CD14-positive monocyte (primary cell): Measurements from ENCODE around the gene OSTC. TPM values are rescaled to one million over a fixed set of nuclear protein-coding genes. Genes with fewer than 3 reads are reported as not detected.

Source experiments
- DNase-seq, 3 donors: peaks; one replicate each; pipeline ENCODE4 v3.0.0-alpha.2; 2011 to 2022
- H2AFZ ChIP-seq: 2 replicates; pipeline ENCODE4 v1.6.0; 2012; ENCODE audit warnings: mild to moderate bottlenecking, low read depth, low read length, inconsistent platforms; ENCODE audit not compliant: insufficient read depth, poor library complexity, severe bottlenecking
- H3K27ac ChIP-seq, 2 donors: 1 replicate in 1 of 2; 2 replicates in 1 of 2; pipeline ENCODE4 v1.5.1; 2012 to 2013; ENCODE audit warnings: low read length in 2 of 2, control low read depth in 1 of 2, inconsistent platforms in 1 of 2, low read depth in 1 of 2, mild to moderate bottlenecking in 1 of 2
- H3K27me3 ChIP-seq, 2 donors: one replicate each; pipeline versions ENCODE4 v1.6.0 to v1.6.1; 2011 to 2013; ENCODE audit warnings: low read length in 2 of 2; ENCODE audit not compliant: control insufficient read depth in 2 of 2, insufficient read depth in 2 of 2
- H3K36me3 ChIP-seq, 2 donors: replicated peaks in 1 of 2; 1 replicate in 1 of 2; 2 replicates in 1 of 2; pipeline versions ENCODE4 v1.5.1 to v1.6.1; 2012 to 2013; ENCODE audit warnings: low read length in 2 of 2, control low read depth in 1 of 2, inconsistent platforms in 1 of 2, mild to moderate bottlenecking in 1 of 2; ENCODE audit not compliant: insufficient read depth in 2 of 2, control insufficient read depth in 1 of 2
- H3K4me1 ChIP-seq, 2 donors: 1 replicate in 1 of 2; 2 replicates in 1 of 2; pipeline versions ENCODE4 v1.5.1 to v1.6.1; 2012 to 2013; ENCODE audit warnings: low read length in 2 of 2, control low read depth in 1 of 2, inconsistent platforms in 1 of 2, mild to moderate bottlenecking in 1 of 2, moderate library complexity in 1 of 2; ENCODE audit not compliant: insufficient read depth in 2 of 2, control insufficient read depth in 1 of 2
- H3K4me2 ChIP-seq: replicated peaks from 2 replicates; pipeline ENCODE3; 2012; ENCODE audit warnings: low read length, moderate library complexity, mild to moderate bottlenecking; ENCODE audit not compliant: poor library complexity, severe bottlenecking; ENCODE audit errors: extremely low read depth
- H3K4me3 ChIP-seq, 3 experiments: fragments of 200-600 bp in 1 of 3; sonication (generic) in 1 of 3; replicated peaks in 1 of 3; 1 replicate in 2 of 3; 2 replicates in 1 of 3; pipeline ENCODE4 v1.5.1; 2011 to 2013; ENCODE audit warnings: low read length in 3 of 3, mild to moderate bottlenecking in 3 of 3, control low read depth in 2 of 3, low read depth in 2 of 3, inconsistent platforms in 1 of 3, moderate library complexity in 1 of 3
- H3K79me2 ChIP-seq: 2 replicates; pipeline ENCODE4 v1.6.0; 2012; ENCODE audit warnings: mild to moderate bottlenecking, control low read depth, inconsistent platforms, low read length, moderate library complexity; ENCODE audit not compliant: insufficient read depth
- H3K9ac ChIP-seq: 2 replicates; pipeline ENCODE4 v1.6.0; 2017; ENCODE audit warnings: low read length, mild to moderate bottlenecking; ENCODE audit not compliant: insufficient read depth, poor library complexity, severe bottlenecking
- H3K9me3 ChIP-seq, 2 donors: replicated peaks in 1 of 2; 1 replicate in 1 of 2; 2 replicates in 1 of 2; pipeline versions ENCODE4 v1.5.1 to v1.6.1; 2012 to 2013; ENCODE audit warnings: low read length in 2 of 2, control low read depth in 1 of 2; ENCODE audit not compliant: control insufficient read depth in 1 of 2, insufficient read depth in 1 of 2
- H4K20me1 ChIP-seq: 2 replicates; pipeline ENCODE4 v1.6.0; 2012; ENCODE audit warnings: mild to moderate bottlenecking, low read length, control low read depth, moderate library complexity; ENCODE audit not compliant: insufficient read depth
- H3K27ac Mint-ChIP-seq, 7 donors: one replicate each; pipeline ENCODE4 v1.8.0; 2020; ENCODE audit warnings: mild to moderate bottlenecking in 7 of 7, mixed read lengths in 7 of 7, moderate library complexity in 6 of 7, inconsistent platforms in 2 of 7
- H3K27me3 Mint-ChIP-seq, 3 donors: one replicate each; pipeline ENCODE4 v1.8.0; 2021 to 2022; ENCODE audit warnings: low read depth in 3 of 3, mild to moderate bottlenecking in 3 of 3, mixed read lengths in 3 of 3, moderate library complexity in 3 of 3, inconsistent platforms in 1 of 3
- H3K36me3 Mint-ChIP-seq, 2 donors: one replicate each; pipeline ENCODE4 v1.8.0; 2020; ENCODE audit warnings: mixed read lengths in 2 of 2, inconsistent platforms in 1 of 2, mild to moderate bottlenecking in 1 of 2
- H3K4me1 Mint-ChIP-seq: one replicate; pipeline ENCODE4 v1.8.0; 2020; ENCODE audit warnings: mild to moderate bottlenecking, mixed read lengths
- H3K4me3 Mint-ChIP-seq, 2 donors: one replicate each; pipeline ENCODE4 v1.8.0; 2020; ENCODE audit warnings: mild to moderate bottlenecking in 2 of 2, mixed read lengths in 2 of 2, moderate library complexity in 1 of 2
- H3K9me3 Mint-ChIP-seq, 7 donors: one replicate each; pipeline ENCODE4 v1.8.0; 2020 to 2022; ENCODE audit warnings: mixed read lengths in 7 of 7, mild to moderate bottlenecking in 6 of 7, moderate library complexity in 6 of 7, inconsistent platforms in 2 of 7
- WGBS: methylation state at CpG from one replicate; pipeline ENCODE4 v1.1.5; 2013; ENCODE audit warnings: missing lambda C conversion rate; ENCODE audit not compliant: insufficient coverage; 5-methylcytosine and 5-hydroxymethylcytosine counted together
- intact Hi-C, 2 donors: fragments of 100-400 bp; cut with micrococcal nuclease; formaldehyde crosslinking; loops; one replicate each; pipeline versions ENCODE4 v1.15.0 to v1.15.1; 2023
- polyA plus RNA-seq, 3 donors: library from polyadenylated mRNA; depleted of rRNA in 1 of 3; unstranded in 2 of 3; stranded (reverse) in 1 of 3; fragments of 300-500 nt in 2 of 3; fragments of >200 nt in 1 of 3; fragmentation: Illumina TruSeq in 2 of 3; gene quantifications; 1 replicate in 2 of 3; 2 replicates in 1 of 3; pipeline ENCODE4 v1.2.3, GENCODE V29; 2012 to 2021
- TF ChIP-seq, protein P1 (sequence below): fragments of 200-600 bp; IDR thresholded peaks from one replicate; pipeline ENCODE4 v1.8.0; 2022; ENCODE audit warnings: antibody characterized with exemption, mild to moderate bottlenecking

The OSTC gene
- polyA plus RNA-seq, 3 donors = 68.5 to 156 (median 149) TPM

DNA sequence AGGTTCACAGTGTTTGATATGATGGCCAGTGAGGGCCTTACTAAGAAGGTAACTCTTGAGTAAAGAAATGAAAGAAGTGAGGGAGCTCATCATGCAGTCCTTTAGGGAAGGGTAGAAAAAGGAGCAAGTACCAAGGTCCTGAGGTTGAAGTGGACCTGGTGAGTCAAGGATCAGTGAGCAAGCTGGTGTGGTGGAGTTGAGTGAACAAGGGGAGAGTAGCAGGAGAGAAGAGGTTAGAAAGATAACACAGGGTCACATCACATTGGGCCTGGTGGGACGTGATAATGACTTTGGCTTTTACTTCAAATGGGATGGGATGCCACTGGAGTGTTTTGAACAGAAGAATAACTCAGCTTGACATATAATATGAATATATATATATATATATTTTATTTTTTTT lies 44.7 kb downstream of the OSTC start:
- no peaks in the 10 kb centered on the region for H4K20me1 ChIP-seq
- no peaks in the 10 kb centered on the region for H3K9me3 ChIP-seq
- no peak overlapping the region for H3K27ac ChIP-seq
- intact Hi-C loops = no loop called here
- DNase-seq = no peak
- H3K4me1 ChIP-seq = no peaks in the 10 kb centered on the region
- no peaks in the 10 kb centered on the region for H3K79me2 ChIP-seq
- Mint-ChIP-seq H3K4me1 (no peaks in the 10 kb centered on the region), H3K27ac (no peak overlapping the region), H3K36me3 (no peaks in the 10 kb centered on the region), H3K27me3 (peaks cover 2 to 10% (median 5%) of the 10 kb centered on the region in 3 donors), H3K4me3 (no peak overlapping the region), H3K9me3 (peaks cover 0 to 2% (median 0%) of the 10 kb centered on the region in 7 donors)
- peaks cover 1 to 8% of the 10 kb centered on the region in 2 donors for H3K27me3 ChIP-seq
- TF ChIP-seq, protein P1, sequence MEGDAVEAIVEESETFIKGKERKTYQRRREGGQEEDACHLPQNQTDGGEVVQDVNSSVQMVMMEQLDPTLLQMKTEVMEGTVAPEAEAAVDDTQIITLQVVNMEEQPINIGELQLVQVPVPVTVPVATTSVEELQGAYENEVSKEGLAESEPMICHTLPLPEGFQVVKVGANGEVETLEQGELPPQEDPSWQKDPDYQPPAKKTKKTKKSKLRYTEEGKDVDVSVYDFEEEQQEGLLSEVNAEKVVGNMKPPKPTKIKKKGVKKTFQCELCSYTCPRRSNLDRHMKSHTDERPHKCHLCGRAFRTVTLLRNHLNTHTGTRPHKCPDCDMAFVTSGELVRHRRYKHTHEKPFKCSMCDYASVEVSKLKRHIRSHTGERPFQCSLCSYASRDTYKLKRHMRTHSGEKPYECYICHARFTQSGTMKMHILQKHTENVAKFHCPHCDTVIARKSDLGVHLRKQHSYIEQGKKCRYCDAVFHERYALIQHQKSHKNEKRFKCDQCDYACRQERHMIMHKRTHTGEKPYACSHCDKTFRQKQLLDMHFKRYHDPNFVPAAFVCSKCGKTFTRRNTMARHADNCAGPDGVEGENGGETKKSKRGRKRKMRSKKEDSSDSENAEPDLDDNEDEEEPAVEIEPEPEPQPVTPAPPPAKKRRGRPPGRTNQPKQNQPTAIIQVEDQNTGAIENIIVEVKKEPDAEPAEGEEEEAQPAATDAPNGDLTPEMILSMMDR = no peak
- H3K9ac ChIP-seq = no peak overlapping the region
- H2AFZ ChIP-seq = no peak overlapping the region
- no peak overlapping the region for H3K4me3 ChIP-seq
- no peaks in the 10 kb centered on the region for H3K36me3 ChIP-seq
- no peak overlapping the region for H3K4me2 ChIP-seq
- WGBS = no CpG with 5 or more reads among the region's 1 CpG

DNA sequence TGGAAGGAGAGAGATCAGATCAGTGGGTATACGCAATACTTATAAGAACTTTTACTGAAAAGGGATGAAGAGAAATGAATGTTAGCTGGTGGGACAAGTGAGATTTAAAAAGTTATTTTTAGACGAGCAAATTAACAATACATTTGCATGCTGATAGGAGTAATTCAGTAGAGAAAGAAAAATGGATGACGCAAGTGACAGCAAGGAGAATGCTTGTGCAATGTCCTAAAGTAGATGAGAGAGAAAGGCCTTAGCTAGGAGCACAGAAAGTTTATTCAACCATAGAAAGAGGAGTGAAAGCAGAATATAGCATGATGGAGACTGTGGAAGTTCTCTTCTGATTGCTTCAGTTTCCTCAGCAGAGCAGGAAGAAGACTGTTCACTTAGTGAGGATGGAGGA lies 45.8 kb downstream of the OSTC start:
- H3K9me3 ChIP-seq = no peaks in the 10 kb centered on the region
- H2AFZ ChIP-seq = no peak overlapping the region
- no peaks in the 10 kb centered on the region for H4K20me1 ChIP-seq
- peaks cover 0 to 4% (median 0%) of the 10 kb centered on the region in 7 donors for H3K9me3 Mint-ChIP-seq
- TF ChIP-seq, protein P1 = no peak
- no peak for DNase-seq
- no peaks in the 10 kb centered on the region for H3K4me1 Mint-ChIP-seq
- no peak overlapping the region for H3K27ac Mint-ChIP-seq
- no peak overlapping the region for H3K4me2 ChIP-seq
- no peaks in the 10 kb centered on the region for H3K36me3 Mint-ChIP-seq
- H3K9ac ChIP-seq = no peak overlapping the region
- no peak overlapping the region for H3K4me3 ChIP-seq
- intact Hi-C loops = no loop called here
- no peak overlapping the region for H3K4me3 Mint-ChIP-seq
- no peaks in the 10 kb centered on the region for H3K36me3 ChIP-seq
- WGBS = 94% methylated on average over 2 of the region's 3 CpGs
- H3K79me2 ChIP-seq = no peaks in the 10 kb centered on the region
- H3K27me3 Mint-ChIP-seq = peaks cover 6 to 13% (median 10%) of the 10 kb centered on the region in 3 donors
- H3K4me1 ChIP-seq = no peaks in the 10 kb centered on the region
- H3K27ac ChIP-seq = no peak overlapping the region
- H3K27me3 ChIP-seq = peaks cover 4 to 12% of the 10 kb centered on the region in 2 donors
